ENCODE measurements around the gene TREM2.
"Not testable (repeated sequence)": the region's sequence is repeated elsewhere in the genome, so short reads cannot be mapped to it uniquely, and the experiment has no call there.

The TREM2 gene

GRCh38 chr6:41162687-41163418, at the start of gene TREM2:
Gene TREM2 (minus strand): TSS chr6:41163116. CDS start chr6:41163082, 34 bp downstream.
- DNase-seq: no peak

- DNase-seq: no peak
Measured at GRCh38 chr6:41209547-41210320, 46.8 kb upstream of the TREM2 start.

- no peak for DNase-seq
Measured at GRCh38 chr6:41208439-41209106, 45.7 kb upstream of the TREM2 start.

- DNase-seq: no peak
Measured at GRCh38 chr6:41204156-41204555, 41.2 kb upstream of the TREM2 start.

- DNase-seq: no peak
Measured at GRCh38 chr6:41201764-41202173, 38.9 kb upstream of the TREM2 start.

GRCh38 chr6:41200901-41201763, 38.2 kb upstream of the TREM2 start, which contains the start of gene TREML2:
Gene TREML2 (minus strand): TSS chr6:41201149. CDS start chr6:41201008, 141 bp downstream.
- no peak for DNase-seq

DNA sequence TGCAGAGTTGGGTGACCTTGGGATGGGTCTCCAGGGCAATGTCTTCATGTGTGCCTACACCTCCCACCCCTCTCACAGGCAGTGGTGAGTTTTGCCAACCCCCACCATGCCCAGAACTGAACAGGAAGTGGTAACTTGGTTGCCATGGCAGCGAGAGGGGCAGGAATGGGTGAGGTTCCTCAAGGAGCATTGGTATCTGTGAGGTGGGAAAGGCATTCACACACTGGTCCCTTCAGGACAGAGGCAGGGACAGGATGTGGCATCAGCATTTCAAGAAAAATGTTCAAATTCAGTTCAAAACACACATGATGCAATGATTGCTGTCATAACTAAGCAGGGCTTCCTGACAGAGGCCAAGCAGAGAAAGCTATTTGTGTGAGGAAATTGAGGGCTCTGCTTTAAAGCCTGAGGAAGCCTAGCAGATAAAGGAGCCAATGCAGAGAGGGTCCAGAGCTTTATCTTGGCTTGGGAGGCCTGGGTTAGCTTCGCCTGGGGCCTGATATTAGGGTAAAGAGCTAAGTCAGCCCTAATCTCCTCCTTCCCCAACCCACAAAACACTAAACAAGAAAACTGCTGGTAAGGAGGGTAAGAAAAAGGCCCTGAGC, 37.5 kb upstream of the TREM2 start:
- no peak for DNase-seq

DNA sequence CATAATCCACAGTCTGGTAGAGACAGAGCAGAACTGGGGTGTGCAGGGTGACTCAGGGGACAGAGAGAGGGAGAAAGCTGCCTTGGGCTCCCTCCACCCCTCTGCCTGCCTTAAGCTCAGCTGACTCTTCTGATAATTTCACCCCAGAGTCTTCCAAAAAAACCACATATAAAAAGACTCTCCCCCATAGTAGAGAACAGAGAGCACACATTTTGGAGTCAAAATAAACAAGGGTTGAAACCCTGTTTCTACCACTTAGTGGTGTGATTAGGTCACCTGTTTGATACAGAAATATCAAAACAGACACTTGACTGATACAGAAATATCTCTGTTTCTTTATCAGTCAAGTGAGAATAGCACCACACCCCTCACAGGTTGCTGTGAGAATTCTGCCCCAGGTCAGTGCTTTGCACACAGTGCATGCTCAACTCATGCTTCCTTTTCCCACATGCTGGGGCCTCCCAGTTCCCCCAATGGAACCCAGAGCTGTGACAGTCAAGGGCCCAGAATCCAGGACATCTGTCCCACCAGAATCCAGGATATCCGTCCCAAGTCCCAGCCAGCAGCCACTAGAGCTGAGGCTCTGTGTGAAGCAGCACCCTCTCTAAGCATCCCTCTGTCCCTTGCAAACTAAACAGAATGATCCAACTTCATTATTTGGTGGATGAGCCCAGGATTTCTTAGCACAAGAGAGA, 36.8 kb upstream of the TREM2 start:
- no peak for DNase-seq

DNA sequence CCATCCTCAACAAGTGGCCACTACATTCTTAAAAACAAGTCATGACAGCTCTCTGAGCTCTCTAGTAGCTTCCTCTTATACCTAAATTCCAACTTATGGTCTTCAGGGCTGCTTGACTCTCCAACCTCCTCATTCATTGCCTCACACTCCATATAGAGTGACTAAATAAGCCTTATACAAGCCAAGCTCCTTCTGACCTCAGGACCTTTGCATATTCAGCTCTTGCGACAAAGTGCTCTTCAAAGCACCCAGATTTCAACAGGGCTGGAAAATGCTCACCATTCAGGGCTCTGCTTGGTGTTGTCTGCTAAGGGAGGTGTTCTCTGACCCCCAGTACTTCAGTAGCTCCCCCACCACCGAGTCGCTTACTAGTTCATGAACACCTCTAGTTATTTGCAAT, 34.3 kb upstream of the TREM2 start:
- no peak for DNase-seq

- no peak for DNase-seq
Measured at GRCh38 chr6:41194386-41194785, 31.5 kb upstream of the TREM2 start.

- DNase-seq: no peak
Measured at GRCh38 chr6:41193884-41194283, 31.0 kb upstream of the TREM2 start.

GRCh38 chr6:41193171-41193734, 30.3 kb upstream of the TREM2 start:
- DNase-seq: no peak

DNA sequence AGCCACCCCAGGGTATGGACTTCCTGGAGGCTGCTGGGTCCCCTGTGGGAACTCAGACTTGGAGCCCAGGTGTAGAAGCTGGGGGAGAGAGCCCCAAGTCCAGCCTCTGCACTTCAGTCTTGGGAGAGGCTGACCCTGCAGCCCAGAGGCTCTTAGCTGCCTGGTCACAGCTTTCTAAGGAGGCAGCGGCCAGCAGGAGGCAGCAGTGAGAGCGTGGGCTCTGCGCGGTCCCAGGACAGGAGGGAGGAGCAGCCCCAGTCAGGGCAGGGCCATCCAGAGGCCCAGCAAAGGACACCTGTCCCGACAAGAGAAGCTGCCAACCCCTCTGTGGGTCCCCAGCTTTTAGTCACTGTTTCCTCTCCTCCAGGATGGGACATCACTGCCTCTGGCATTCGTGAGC, 28.7 kb upstream of the TREM2 start:
- no peak for DNase-seq

DNA sequence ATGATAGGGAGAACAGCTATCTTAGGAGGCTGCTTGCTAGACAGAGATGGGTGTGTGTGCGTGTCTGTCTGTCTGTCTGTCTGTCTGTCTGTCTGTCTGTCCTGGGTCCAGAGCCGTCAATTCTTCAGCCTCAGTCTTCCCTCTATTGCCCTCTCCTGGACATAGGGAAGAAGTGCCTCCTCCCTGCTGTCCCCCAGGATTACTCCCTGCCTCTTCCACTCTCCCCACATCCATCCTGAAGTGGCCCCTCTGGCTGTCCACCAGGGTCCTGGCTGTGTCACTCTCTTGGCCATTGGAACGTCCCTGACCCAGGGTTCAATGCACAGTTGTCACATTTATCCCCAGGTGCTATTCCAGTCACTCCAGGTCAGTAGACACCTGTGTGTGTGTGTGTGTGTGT, 27.9 kb upstream of the TREM2 start:
- DNase-seq: no peak

- no peak for DNase-seq
Measured at GRCh38 chr6:41189967-41190366, 27.1 kb upstream of the TREM2 start.

DNA sequence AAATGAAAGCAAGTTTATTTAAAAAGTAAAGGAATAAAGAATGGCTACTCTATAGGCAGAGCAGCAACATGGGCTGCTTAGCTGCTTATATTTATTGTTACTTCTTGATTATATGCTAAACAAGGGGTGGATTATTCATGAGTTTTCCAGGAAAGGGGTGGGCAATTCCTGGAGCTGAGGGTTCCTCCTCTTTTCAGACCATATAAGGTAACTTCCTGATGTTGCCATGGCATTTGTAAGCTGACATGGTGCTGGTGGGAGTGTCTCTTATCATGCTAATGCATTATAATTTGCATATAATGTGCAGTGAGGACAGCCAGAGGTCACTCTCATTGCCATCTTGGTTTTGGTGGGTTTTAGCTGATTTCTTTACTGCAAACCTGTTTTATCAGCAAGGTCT, 26.1 kb upstream of the TREM2 start:
- not testable (repeated sequence) for DNase-seq

DNA sequence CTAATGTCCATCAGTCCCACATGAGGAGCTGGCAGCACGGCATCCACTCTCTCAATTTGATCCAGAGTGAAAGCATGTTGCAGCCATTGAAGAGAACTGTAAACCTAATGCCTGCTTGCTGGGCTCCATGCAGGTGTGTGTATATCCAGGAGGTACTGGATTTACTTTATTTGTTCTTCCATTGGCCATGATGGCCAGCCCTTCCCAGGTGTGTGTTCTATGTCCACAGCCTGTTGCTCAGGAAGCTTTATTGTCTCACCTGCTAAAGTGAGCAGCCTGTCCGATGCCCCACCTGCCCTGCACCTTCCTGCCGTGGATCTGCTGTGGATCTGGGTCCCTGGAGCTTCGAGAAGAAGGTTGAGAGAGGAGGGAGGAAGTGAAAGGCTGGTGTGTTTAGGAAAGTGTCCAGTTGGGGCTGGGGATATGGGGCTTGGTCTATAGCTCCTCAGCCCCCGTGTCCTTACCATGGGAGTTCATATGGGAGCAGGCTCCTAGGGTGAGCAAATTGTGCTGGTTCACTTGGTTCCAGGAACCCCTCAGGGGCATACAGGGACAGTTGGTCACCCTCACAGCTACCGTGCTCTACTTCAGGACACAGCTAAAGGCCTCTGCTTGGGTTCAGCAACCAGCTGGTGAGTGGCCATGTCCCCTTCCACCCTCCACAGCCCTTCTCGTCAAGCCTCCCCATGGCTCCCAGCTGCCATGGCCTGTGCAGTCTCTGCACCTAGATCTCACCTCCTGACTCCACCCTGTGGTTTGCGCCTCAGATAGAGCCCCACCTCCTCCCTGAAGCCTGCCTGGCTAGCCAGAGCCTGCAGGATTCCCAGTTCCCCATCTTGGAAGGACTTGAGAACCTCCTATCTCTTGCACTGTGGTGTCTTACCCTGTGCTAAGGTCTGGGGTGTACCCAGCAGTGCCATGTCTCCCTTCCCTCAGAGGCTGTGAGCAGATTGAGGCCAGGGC, 25.3 kb upstream of the TREM2 start:
- DNase-seq: no peak

DNA sequence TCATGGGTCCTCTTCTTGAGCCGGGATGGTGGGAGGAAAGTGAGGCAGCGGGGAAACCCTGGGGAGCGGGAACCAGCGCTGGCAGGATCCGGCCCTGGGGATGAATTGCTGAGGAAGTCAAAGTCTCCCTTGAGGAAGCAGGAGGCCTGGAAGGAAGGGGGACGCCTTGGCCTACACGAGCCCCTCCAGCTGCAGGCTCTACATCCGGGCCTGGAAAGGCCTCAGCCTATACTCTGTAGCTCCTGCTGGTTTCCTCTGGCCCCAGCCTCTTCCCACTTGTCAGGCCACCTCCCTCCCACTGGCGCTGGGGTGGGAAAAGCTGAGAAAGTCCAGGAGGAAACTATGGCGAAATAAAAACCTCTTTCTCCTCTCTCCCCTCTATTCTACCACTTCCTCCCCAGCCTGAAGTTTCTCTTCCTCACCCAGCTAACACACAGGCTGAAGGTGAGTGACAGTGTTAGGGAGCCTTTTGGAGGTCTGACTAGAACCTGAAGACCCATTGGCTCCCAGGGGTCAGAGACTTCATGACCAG, 23.2 kb upstream of the TREM2 start:
- DNase-seq: no peak

GRCh38 chr6:41184761-41185160, 21.8 kb upstream of the TREM2 start:
- no peak for DNase-seq

Measured in NCI-H2171 (cell line).